ENCODE measurements around the gene CGNL1. TPM values are rescaled to one million over a fixed set of nuclear protein-coding genes. Genes with fewer than 3 reads are reported as not detected.

The CGNL1 gene
- total RNA-seq, 4 donors from 2014 or later, result 1.6 to 3.3 (median 2.6) TPM

- TF ChIP-seq, protein P1, sequence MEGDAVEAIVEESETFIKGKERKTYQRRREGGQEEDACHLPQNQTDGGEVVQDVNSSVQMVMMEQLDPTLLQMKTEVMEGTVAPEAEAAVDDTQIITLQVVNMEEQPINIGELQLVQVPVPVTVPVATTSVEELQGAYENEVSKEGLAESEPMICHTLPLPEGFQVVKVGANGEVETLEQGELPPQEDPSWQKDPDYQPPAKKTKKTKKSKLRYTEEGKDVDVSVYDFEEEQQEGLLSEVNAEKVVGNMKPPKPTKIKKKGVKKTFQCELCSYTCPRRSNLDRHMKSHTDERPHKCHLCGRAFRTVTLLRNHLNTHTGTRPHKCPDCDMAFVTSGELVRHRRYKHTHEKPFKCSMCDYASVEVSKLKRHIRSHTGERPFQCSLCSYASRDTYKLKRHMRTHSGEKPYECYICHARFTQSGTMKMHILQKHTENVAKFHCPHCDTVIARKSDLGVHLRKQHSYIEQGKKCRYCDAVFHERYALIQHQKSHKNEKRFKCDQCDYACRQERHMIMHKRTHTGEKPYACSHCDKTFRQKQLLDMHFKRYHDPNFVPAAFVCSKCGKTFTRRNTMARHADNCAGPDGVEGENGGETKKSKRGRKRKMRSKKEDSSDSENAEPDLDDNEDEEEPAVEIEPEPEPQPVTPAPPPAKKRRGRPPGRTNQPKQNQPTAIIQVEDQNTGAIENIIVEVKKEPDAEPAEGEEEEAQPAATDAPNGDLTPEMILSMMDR (IDR thresholded peaks at IDR 0.05; ENCODE audit: low read depth), result no peak
Measured at GRCh38 chr15:57405133-57405532, 28.8 kb downstream of the CGNL1 start.

DNA sequence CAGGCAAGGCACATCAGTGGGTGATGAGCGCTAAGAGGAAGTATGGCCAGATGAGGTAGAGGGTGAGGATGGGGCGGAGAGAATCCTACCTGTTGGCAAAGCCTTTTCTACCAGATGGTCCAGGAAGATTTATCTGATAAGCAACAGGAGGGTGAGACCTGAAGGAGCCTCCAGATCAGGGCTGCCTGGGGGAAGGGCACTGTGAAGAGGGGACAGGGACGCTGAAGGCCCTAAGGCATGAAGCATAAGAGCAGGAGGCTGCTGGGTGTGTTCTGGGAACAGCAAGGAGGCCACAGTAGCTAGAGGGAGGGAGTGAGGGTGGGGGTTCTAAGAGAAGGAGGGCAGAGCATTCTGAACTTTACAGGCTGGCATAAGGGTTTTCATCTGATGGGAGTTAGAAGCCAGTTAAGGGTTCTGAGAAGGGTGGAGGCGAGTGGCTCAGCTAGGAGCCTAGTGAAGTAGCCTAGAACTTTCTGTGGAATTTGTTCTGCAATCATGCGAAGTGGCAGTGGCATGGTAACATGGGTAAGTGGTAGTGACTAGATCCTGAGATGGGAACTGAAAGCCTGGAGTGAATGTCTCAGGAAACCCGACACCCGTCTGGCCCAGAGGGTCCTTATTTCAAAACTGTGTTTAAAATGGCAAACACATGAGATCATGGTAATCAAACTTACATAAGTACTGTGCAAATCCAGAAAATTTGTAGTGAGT is 29.9 kb downstream of the CGNL1 start:
- TF ChIP-seq, protein P1 (IDR thresholded peaks at IDR 0.05; ENCODE audit: low read depth), result no peak

GRCh38 chr15:57410373-57410772 is 34.1 kb downstream of the CGNL1 start:
- TF ChIP-seq, protein P1 (IDR thresholded peaks at IDR 0.05; ENCODE audit: low read depth), result no peak

- TF ChIP-seq, protein P1 (IDR thresholded peaks at IDR 0.05; ENCODE audit: low read depth), result no peak
Measured at GRCh38 chr15:57411945-57412768, 35.9 kb downstream of the CGNL1 start.

GRCh38 chr15:57415602-57416001 is 39.3 kb downstream of the CGNL1 start:
- TF ChIP-seq, protein P1 (IDR thresholded peaks at IDR 0.05; ENCODE audit: low read depth), result no peak

GRCh38 chr15:57418635-57419034 is 42.3 kb downstream of the CGNL1 start:
- TF ChIP-seq, protein P1 (IDR thresholded peaks at IDR 0.05; ENCODE audit: low read depth), result no peak

DNA sequence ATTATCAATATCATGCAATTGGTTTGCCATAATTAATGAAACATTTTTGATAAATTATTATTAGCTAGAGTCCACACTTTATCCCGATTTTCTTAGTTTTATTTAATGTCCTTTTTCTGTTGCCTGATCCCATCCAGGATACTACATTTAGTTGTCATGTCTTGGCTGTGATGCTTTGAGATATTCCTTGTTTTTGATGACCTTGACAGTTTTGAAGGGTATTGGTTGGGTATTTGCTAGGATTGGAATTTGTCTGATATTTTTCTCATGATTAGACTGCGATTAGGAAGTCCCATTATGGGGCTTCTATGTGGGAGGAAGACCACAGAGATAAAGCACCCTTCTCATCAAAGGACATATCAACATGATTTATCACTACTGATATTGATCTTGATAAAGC is 43.0 kb downstream of the CGNL1 start:
- TF ChIP-seq, protein P1 (IDR thresholded peaks at IDR 0.05; ENCODE audit: low read depth), result no peak
